Stimulated activated CD8-positive, alpha-beta memory T cell treated with anti-CD3 and anti-CD28 coated beads, Interleukin-7, amount 100 ng/mL, for 4 hours (primary cell): ENCODE measurements around the gene STIL.
"Not testable (repeated sequence)": the region's sequence is repeated elsewhere in the genome, so short reads cannot be mapped to it uniquely, and the experiment has no call there.

Experiments
- DNase-seq, 2 donors: peaks; one replicate each; pipeline ENCODE4 v3.0.0-alpha.2; 2020; ENCODE audit warnings: low read depth in 2 of 2

Gene STIL

DNA sequence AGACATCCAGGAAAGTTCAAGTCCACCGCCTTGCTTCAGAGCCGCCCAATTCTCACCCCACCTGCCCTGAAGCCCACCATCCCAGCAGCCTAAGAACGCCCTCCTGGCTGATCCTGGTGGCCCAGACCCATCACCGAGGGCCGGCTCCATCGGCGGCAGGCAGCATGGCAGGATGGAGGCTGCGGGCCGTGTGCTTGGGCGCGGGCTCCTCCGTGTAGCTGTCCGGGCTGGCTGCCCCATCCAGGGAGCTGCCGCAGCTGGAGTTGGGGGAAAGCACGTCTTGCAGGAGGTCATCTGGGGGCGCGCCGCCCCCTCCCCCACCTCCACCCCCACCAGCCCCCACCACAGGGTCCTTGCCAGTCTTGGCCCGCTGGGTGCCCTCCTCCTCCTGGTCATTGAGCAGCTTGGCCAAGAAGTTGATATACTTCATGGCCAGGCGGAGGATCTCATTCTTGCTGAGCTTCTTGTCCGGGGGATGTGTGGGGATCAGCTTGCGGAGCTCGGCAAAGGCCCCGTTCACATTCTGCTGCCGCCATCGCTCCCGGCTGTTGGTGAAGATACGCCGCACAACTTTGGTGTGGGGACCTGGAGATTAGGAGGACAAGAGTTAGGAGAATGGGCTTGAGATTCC, 94.2 kb downstream of the STIL start:
- no peak for DNase-seq

DNA sequence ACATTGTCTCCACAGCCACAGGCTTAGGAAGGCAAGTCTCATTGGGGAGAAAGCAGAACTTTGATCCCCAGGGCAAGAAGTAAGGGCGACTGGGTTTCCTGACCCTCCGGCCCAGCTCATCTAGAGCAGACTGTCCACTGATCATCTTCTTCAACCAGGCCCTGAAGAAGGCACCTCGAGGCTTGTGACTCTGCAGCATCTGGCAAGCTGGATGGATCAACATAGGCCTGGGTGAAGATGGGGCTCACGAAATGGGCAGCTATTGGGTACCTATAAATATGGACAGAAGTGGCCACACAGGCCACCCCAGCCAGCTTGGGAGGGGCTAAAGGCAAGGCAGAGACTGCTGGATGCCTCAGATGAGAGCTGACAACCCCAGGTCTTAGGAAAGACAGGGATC, 94.9 kb downstream of the STIL start:
- no peak for DNase-seq

DNA sequence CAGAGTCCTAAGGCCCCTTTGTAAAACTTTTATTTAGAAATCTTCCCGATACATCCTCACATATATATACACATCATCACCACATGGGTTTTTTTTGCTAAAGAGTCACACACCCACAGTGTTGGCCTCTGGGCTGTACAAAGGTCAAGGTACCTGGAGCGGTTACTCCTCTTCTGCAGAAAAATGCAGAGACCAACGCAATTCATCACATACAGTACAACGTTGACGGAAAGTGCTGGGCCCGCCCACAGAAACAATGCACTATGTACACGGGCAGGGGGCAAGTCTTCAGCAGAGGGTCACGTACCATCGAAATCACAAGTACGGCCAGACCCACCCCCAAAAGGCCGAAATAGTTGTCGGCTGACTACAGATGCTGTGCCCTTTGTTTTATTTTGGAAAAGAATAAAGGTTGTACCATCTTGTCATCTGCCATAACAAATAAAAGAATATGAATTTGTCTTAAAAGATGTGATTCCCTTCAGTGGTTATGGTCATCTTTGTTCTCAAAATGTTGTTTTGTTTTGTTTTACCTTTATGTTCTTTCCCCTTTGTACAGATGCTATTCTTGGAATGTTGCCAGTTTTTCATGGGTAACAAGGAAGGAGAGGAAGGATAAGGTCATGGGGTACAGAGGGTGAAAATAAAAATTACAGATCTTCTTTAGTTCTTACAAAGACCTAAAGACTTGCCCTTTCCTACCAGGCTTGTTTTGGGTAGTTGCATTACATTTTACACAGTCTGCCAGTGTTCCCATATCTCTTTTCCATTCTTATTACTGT, 97.5 kb downstream of the STIL start:
- no peak for DNase-seq

DNA sequence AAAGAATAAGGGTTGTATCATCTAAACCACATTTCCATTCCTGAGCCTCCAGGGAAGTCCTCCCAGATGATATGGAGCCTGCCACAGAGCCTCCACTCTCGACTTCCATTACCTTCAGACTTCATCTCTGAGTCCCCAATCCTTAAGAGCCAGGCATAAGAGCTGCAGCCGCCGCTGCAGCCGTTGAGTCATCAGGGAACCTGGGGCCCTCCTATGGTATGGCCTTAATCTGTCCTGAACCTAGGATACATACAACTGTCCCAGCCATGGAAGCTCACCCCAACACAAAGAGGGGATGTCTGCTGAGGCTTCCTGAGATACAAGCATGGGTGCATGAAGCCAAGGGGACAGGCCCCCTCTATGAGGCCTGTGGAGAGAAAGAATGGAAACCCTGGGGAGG, 98.2 kb downstream of the STIL start:
- DNase-seq, result no peak

DNA sequence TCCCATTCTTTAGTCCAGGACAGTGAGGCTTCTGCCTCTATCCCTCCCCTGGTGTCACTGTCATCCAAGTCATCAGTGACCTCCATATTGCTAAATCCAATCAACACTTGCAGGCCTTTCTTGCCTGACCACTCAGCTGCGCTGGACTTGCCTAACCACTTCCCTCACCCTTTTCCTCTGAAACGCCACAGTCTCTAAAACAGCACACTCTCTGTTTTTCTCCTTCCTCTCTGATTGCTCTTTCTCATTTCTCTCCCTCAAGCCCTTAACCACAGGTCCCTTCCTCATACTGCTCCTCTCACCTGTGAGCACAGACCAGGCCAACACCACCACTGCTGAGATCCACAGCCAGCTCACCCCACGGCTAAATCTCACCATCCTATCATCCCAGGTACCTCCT, 99.4 kb downstream of the STIL start:
- no peak for DNase-seq

DNA sequence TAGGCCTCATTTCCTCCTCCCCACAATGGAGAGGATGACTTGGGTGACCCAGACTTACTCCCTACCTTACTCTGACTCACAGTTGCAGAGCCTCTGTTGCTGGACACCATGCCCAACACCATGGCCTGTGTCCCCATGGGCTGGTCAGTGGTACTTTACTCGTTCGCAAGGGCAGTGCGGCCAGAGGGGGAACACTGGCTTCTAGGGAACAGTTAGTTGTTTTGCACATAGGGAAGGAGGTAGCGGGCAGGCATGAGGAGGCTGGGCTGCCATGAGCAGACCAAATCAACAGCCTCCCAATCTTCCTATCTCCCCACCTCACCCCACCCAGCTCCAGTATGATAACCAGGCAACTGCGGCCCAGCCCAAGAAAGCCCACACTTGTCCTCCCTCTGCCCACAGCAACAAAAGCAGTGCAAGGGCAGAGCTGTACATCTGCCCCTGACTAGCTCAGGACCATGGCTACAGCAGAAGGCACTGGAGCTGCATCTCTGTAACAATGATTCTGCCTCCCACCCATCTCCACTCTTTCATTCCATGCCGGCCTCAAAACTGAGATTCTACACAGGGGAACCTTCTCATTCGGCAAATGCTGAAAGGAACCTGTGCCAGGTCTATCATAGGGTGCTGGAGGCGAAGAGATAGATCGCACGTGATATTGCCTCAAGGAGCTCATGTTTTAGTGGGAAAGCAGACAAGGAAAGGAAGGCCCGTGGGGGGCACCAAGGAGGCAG, 100.5 kb downstream of the STIL start:
- no peak for DNase-seq

DNA sequence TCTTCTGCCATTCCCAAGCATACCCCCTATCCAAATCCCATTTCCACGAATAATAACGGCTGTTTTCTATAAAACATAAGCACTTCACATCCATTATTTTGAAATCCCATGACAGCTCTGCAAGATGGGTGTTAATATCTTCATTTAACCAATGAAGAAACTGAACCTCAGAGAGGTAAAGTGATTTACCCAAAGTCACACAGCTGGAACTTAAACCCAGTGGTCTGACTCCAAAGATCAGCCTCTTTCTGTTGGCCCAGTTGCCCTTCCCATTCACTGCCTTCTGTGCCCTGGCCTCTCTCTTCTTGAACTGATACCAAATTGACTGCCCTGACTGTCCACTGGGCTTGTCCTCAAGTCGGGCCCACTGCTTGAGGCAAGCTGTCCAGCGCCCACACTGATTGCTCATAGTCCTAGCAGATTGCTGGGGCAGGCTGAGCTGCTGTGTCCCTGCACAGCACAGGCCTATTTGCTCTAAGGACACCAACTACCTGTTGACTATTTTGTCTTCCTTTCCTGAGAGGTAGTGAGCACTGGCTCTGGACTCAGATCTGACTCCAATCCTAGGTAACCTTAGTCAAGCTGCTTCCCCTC, 101.2 kb downstream of the STIL start:
- DNase-seq, result no peak

DNA sequence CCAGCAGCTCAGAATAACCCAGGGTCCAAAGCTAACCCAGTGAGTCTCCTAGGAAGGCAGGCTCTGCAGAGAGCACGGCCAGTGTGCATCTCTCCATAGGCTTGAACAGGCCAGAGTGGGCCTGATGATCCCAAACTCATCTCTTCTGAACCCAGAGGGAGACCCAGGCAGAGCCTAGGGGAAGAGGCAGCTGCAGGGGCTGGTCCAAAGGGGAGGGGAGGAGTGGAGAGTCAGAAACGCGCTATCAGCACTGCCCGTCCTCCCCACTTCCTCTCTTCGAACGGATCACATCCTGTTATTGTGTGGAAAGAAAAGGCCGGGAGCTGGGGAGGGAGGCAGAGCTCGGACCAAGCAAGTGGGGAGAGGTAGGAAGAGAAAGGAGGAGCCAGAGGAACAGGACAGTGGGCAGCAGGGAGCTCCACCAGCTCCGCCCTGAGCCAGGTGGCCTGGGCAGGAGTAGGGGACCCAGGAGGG, 102.1 kb downstream of the STIL start:
- DNase-seq, result no peak

DNA sequence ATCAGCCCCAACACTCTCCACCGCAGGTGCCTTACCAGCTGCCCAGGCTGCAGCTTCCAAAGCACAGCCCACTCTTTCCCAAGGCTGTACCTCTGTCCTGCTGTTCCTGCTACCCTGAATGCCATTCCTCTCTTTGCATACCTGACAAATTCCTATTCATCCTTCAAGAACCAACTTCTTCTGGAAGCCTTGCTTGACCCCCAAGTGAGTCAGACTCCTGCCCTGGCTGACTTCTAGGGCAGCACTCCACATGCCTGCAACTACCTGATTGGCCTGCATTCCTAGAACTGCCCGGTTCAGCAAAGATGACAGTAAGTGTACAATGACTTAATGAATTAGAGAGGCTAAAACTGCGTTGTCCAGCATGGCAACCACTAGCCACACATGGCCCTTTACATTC, 103.3 kb downstream of the STIL start:
- DNase-seq, result no peak

DNA sequence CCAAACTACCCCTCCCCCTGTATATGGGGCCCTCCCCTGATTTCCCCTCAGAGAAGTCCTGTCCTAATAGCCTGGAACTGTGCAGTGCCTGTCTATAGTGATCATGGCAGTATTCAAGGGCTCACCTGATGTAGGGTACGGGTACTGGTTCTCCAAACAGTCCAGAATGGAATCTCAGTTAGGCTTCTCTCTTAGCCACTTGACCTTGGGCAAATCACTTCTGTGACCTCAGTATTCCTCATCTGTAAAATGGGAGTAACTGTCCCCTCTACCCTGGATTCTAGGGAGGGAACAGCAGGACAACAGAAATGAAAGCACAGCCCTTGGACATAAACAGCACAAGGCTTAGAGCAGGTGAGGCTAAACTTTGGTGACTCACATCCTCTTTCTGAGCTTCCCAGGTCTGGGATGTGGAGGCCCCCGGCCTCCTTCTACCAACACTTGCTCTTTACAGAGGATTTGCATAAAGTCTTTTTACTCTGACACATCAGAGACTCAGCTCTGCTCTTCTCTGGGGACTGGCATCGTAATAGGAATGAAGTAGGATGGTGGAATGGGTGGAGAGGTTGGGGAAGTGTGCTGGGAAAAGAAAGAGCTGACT, 104.1 kb downstream of the STIL start:
- DNase-seq, result no peak

DNA sequence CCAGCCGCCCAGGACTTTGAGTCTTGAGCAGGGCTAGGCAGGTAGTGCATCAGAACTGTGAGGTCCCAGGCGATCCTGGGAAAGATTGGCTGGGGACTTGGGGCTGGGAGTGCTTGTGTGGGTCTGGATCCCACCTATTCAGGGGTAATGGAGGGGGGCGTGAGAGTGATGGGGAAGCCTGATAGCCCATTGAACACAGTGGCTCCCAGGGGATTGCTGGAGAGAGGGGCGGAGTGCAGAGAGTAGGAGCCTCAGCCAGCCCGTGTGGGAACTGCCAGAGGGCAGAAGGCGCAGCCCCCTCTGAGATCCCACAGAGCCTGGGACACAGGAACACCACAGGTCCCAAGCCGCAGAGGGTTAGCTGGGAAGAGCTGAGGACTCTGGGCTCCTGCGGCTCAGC, 104.9 kb downstream of the STIL start:
- no peak for DNase-seq

DNA sequence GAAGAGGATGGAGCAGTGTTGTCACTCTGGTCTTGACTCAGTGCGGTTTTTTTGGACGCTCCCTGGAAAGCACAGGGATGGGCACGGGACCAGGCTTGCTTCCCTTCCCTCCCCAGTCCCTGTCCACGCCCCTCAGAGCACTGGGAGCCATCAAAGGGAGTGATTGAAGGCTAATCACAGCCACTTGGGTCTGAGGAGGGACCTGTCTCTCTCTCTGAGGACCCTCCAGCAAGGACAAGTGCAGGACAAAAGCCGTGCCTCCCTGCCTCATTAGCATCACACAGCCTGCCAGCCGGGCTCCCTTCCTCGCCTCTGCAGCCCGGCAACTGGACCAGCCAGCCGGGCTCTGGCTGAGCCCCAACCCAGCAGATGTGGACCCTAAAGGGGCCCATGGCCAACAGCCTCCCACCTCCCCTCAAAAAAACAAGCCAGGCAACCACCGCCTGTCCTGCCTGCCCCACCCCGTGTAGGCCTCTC, 105.5 kb downstream of the STIL start:
- no peak for DNase-seq

DNA sequence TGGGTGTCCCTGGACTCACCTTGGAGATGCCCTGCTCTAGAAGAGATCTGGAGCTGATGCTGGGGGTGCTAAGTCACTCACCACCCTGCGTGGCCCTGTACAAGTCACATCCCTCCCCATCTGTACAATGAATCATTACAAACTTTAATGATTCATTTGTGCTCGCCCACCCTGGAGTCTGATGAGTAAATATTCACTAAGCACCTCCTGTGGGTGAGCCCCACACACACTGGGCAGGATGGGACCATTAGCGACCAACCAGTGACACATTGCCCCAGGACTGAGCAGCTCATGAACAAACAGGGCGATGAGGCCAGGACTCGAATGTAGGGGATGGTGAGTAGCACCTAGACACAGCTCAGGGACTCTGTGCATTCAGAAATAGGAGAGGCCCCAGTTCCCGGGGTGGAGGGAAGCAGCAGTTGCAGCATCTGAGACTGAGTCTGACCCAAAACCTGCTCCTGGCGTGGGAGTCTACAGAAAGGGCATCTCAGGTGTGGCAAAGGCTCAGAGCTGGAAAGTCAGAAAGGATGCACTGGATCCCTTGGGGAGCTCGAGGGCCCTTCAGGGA, 106.1 kb downstream of the STIL start:
- DNase-seq, result no peak

DNA sequence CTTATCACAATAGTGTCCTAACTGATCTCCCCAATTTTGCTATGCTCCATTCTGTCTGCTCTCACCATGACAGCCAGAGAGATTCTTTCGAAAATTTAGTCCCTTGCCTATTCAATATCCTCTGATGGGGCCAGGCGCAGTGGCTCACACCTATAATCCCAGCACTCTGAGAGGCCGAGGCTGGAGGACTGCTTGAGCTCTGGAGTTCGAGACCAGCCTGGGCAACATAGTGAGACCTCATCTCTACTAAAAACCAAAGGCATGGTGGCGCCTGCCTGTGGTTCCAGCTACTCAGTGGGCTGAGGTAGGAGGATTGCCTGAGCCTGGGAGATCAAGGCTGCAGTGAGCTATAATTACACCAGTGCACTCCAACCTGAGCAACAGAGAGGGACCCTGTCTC, 108.0 kb downstream of the STIL start:
- DNase-seq, result no peak

DNA sequence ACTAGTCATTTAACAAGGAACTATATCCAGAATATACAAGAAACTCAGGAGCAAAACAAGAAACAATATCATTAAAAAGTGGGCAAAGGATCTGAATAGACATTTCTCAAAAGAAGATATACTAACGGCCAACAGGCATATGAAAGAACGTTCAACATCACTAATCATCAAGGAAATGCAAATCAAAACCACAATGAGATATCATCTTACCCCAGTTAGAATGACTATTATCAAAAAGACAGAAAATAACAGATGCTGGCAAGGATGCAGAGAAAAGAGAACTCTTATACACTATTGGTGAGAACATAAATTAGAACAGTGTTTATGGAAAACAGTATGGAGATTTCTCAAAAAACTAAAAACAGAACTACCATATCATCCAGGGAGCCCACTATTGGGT, 110.4 kb downstream of the STIL start:
- DNase-seq, result not testable (repeated sequence)

DNA sequence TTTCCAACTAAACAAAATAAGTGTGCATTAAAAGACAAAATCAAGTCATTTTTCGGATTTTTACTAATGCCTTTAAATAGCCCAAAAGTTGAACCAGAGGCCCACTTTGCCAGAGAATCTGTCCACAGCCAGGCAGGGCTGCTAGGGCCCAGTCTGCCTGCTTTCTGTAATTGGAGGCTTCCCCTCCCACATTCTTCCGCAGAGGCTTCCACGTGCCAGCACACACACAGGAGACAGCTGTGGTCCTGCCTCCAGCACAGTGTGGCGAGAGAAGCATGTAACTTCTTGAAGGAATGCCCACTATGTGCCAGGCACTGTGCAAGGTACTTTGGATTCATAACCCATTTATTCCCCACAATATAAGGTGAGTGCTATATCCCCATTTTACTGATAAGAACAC, 112.8 kb downstream of the STIL start:
- no peak for DNase-seq
